GM23338 (cell line): ENCODE results near the gene SMIM35.

Experiments used
- CTCF ChIP-seq, 2 experiments: fragments of 200-600 bp in 1 of 2; sonication (generic) in 1 of 2; conservative IDR thresholded peaks; 2 replicates each; pipeline versions ENCODE4 v1.5.1 to v1.6.1; 2016 to 2017; ENCODE audit warnings: antibody characterized with exemption in 2 of 2, low read depth in 2 of 2, mild to moderate bottlenecking in 2 of 2, moderate library complexity in 1 of 2
- EZH2 ChIP-seq: fragments of 200-600 bp; sonication (generic); IDR thresholded peaks from one replicate; pipeline ENCODE4 v1.8.0; 2017; ENCODE audit warnings: antibody characterized with exemption, mild to moderate bottlenecking, low read depth; ENCODE audit not compliant: unreplicated experiment
- NANOG ChIP-seq: IDR thresholded peaks from 2 replicates; pipeline ENCODE4 v1.6.1; 2016; ENCODE audit warnings: antibody characterized with exemption, borderline replicate concordance

DNA sequence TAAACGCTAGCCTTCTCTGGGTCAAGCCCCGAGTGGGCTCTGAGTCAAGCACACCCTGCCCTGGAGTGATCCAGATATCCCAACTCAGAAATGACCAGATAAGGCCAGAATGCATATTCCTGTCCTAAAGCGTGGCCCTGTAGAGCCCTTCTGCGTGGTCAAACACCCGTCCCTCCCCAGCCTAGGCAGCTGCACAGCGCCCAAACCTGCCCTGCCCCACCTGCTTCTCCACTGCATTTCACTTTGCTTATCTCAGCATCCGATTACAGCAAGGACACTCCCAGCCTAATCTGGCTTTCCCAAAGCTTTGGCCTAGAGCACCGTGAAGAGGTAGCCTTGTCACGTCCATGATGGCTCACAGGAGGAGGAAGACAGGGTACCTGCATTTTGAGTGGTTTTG, 21.8 kb downstream of the SMIM35 start:
- TF ChIP-seq CTCF (conservative IDR thresholded peaks at IDR 0.05; ENCODE audit: low read depth in 2 of 2) (no peak), EZH2 (no peak), NANOG (no peak)
